ENCODE measurements around the gene FSCN2.

Gene FSCN2

GRCh38 chr17:81512562-81513371, 15.4 kb upstream of the FSCN2 start, which contains the start of gene ACTG1:
Gene ACTG1, minus strand, starts transcription at chr17:81512799. Its CDS starts 445 bp downstream, at chr17:81512354.
- peak; percentile 50 for DNase-seq (ENCODE audit: low read depth)

- no peak for DNase-seq (ENCODE audit: low read depth)
Measured at GRCh38 chr17:81513372-81513752, 14.8 kb upstream of the FSCN2 start.

GRCh38 chr17:81513753-81514488, 14.3 kb upstream of the FSCN2 start:
- no peak for DNase-seq (ENCODE audit: low read depth)

GRCh38 chr17:81514489-81514738, 13.8 kb upstream of the FSCN2 start:
- DNase-seq (ENCODE audit: low read depth) = no peak

- no peak for DNase-seq (ENCODE audit: low read depth)
Measured at GRCh38 chr17:81514739-81515529, 13.2 kb upstream of the FSCN2 start.

GRCh38 chr17:81515530-81516041, 12.6 kb upstream of the FSCN2 start:
- no peak for DNase-seq (ENCODE audit: low read depth)

- no peak for DNase-seq (ENCODE audit: low read depth)
Measured at GRCh38 chr17:81516439-81516838, 11.7 kb upstream of the FSCN2 start.

GRCh38 chr17:81517009-81517338, 11.2 kb upstream of the FSCN2 start:
- no peak for DNase-seq (ENCODE audit: low read depth)

GRCh38 chr17:81517339-81518112, 10.7 kb upstream of the FSCN2 start:
- DNase-seq (ENCODE audit: low read depth) = no peak

- DNase-seq (ENCODE audit: low read depth) = no peak
Measured at GRCh38 chr17:81518113-81518784, 9.9 kb upstream of the FSCN2 start.

GRCh38 chr17:81518785-81519283, 9.3 kb upstream of the FSCN2 start:
- no peak for DNase-seq (ENCODE audit: low read depth)

GRCh38 chr17:81519284-81520020, 8.7 kb upstream of the FSCN2 start:
- no peak for DNase-seq (ENCODE audit: low read depth)

- no peak for DNase-seq (ENCODE audit: low read depth)
Measured at GRCh38 chr17:81520021-81520901, 7.9 kb upstream of the FSCN2 start.

- no peak for DNase-seq (ENCODE audit: low read depth)
Measured at GRCh38 chr17:81522491-81523401, 5.4 kb upstream of the FSCN2 start.

- DNase-seq (ENCODE audit: low read depth) = no peak
Measured at GRCh38 chr17:81523402-81524038, 4.7 kb upstream of the FSCN2 start.

GRCh38 chr17:81524039-81524864, 3.9 kb upstream of the FSCN2 start:
- DNase-seq (ENCODE audit: low read depth) = no peak

GRCh38 chr17:81524865-81525159, 3.4 kb upstream of the FSCN2 start:
- DNase-seq (ENCODE audit: low read depth) = no peak

Measured in non-pigmented ciliary epithelial cell (primary cell).